K562 (cell line): ENCODE results near the gene CEP135. TPM values are rescaled to one million over a fixed set of nuclear protein-coding genes. Genes with fewer than 3 reads are reported as not detected.

Experiments
- ATAC-seq: fragments of 200-7000 bp; cut with Tn5 transposase; 3 replicates; pipeline ENCODE4 v1.9.1; 2020; ENCODE audit warnings: moderate library complexity
- BruUV-seq: library from RNA; stranded (reverse); fragments of 400-500 nt; replicated peaks from 2 replicates; lab custom pipeline; 2021; lab: Mats Ljungman, UMichigan
- CTCF ChIA-PET: fragments of 300-600 bp; formaldehyde crosslinking; extraction: SDS; loops from one replicate; lab custom pipeline; 2021; ENCODE audit warnings: low intra/inter-chr PET ratio; lab: Yijun Ruan, JAX
- POLR2A ChIA-PET: fragments of 300-600, 350-650 bp; sonication (Branson Sonifier 250); formaldehyde crosslinking; extraction: SDS; loops from one replicate; lab custom pipeline; 2021; ENCODE audit warnings: antibody characterized with exemption, inconsistent platforms; lab: Yijun Ruan, JAX
- DNase-seq, 4 experiments: peaks; one replicate each; pipeline versions ENCODE4 v3.0.0 to v3.0.0-alpha.2; 2011 to 2018; ENCODE audit warnings: low spot score in 3 of 4, mixed read lengths in 3 of 4; ENCODE audit errors: extremely low read depth in 1 of 4
- FAIRE-seq: peaks from 2 replicates; lab custom pipeline; 2011; peaks lifted over from hg19 to GRCh38; lab: Jason Lieb, UNC
- H2AFZ ChIP-seq: 2 replicates; pipeline ENCODE4 v1.6.0; 2011; ENCODE audit warnings: low read depth, low read length, control low read depth, inconsistent platforms
- H3K27ac ChIP-seq: fragments of 200-600 bp; 3 replicates; pipeline ENCODE4 v1.8.0; 2011; ENCODE audit warnings: low read depth, mild to moderate bottlenecking, control low read depth, inconsistent platforms, low read length, moderate library complexity, mixed read lengths; ENCODE audit errors: extremely low read depth
- H3K27me3 ChIP-seq, 2 experiments: fragments of 300-600 bp in 1 of 2; 2 replicates in 1 of 2; 3 replicates in 1 of 2; pipeline versions ENCODE4 v1.6.0 to v1.8.0; 2011; ENCODE audit warnings: inconsistent platforms in 2 of 2, low read length in 2 of 2, mild to moderate bottlenecking in 1 of 2, mixed read lengths in 1 of 2, moderate library complexity in 1 of 2; ENCODE audit not compliant: control insufficient read depth in 2 of 2, insufficient read depth in 2 of 2
- H3K36me3 ChIP-seq: fragments of 300-600 bp; 3 replicates; pipeline ENCODE4 v1.8.0; 2011; ENCODE audit warnings: mild to moderate bottlenecking, low read length, inconsistent platforms; ENCODE audit not compliant: control insufficient read depth, insufficient read depth
- H3K4me1 ChIP-seq, 2 experiments: fragments of 200-600 bp in 1 of 2; replicated peaks in 1 of 2; 2 replicates in 1 of 2; 3 replicates in 1 of 2; pipeline versions ENCODE4 v1.5.1 to v1.8.0; 2011; ENCODE audit warnings: inconsistent platforms in 2 of 2, low read length in 2 of 2, mild to moderate bottlenecking in 1 of 2, mixed read lengths in 1 of 2, moderate library complexity in 1 of 2; ENCODE audit not compliant: control insufficient read depth in 2 of 2, insufficient read depth in 2 of 2
- H3K4me2 ChIP-seq: 2 replicates; pipeline ENCODE4 v1.6.1; 2011; ENCODE audit warnings: low read length, control low read depth, inconsistent platforms, mixed read lengths; ENCODE audit not compliant: insufficient read depth
- H3K4me3 ChIP-seq: fragments of 200-600 bp; sonication (generic), shearing (Covaris generic); 2 replicates; pipeline ENCODE4 v1.5.1; 2016; ENCODE audit warnings: control low read depth, inconsistent platforms
- H3K79me2 ChIP-seq: fragments of 200-600 bp; 3 replicates; pipeline ENCODE4 v1.8.0; 2011; ENCODE audit warnings: low read length, inconsistent platforms; ENCODE audit not compliant: control insufficient read depth, insufficient read depth
- H3K9ac ChIP-seq, 2 experiments: 2 replicates each; pipeline versions ENCODE4 v1.6.0 to v1.6.1; 2011; ENCODE audit warnings: low read depth in 2 of 2, low read length in 2 of 2, control low read depth in 1 of 2, inconsistent platforms in 1 of 2, mild to moderate bottlenecking in 1 of 2, mixed read lengths in 1 of 2; ENCODE audit not compliant: insufficient read depth in 1 of 2
- H3K9me1 ChIP-seq: one replicate; pipeline ENCODE4 v1.6.0; 2011; ENCODE audit warnings: inconsistent platforms, mild to moderate bottlenecking, low read length, moderate library complexity; ENCODE audit not compliant: control insufficient read depth, insufficient read depth
- H3K9me3 ChIP-seq: replicated peaks from 2 replicates; pipeline ENCODE4 v1.5.1; 2011; ENCODE audit warnings: low read depth, low read length, inconsistent platforms; ENCODE audit not compliant: control insufficient read depth, insufficient read depth
- H4K20me1 ChIP-seq: replicated peaks from 2 replicates; pipeline ENCODE4 v1.6.1; 2011; ENCODE audit warnings: low read length, inconsistent platforms, mixed read lengths; ENCODE audit not compliant: control insufficient read depth, insufficient read depth
- ADNP ChIP-seq: fragments of 200-800 bp; sonication (Bioruptor generic); IDR thresholded peaks from 2 replicates; pipeline ENCODE4 v1.6.1; 2016; ENCODE audit warnings: missing genetic modification characterization, missing compliant biosample characterization
- BCOR ChIP-seq: fragments of 450-650 bp; IDR thresholded peaks from 2 replicates; pipeline ENCODE4 v1.6.1; 2016
- KDM1A ChIP-seq, 2 experiments: fragments of 450-650 bp; IDR thresholded peaks; 2 replicates each; pipeline ENCODE4 v1.6.1; 2016; ENCODE audit warnings: mild to moderate bottlenecking in 2 of 2
- POLR2A ChIP-seq: fragments of 450-650 bp; conservative IDR thresholded peaks from 2 replicates; pipeline ENCODE4 v1.6.1; 2016
- RBM25 ChIP-seq: fragments of 200-400 bp; formaldehyde crosslinking; IDR thresholded peaks from 2 replicates; pipeline ENCODE4 v1.6.1; 2018; ENCODE audit warnings: low read length, low read depth, moderate library complexity; ENCODE audit not compliant: severe bottlenecking
- RCOR1 ChIP-seq, 2 experiments: IDR thresholded peaks; 2 replicates each; pipeline ENCODE4 v1.6.1; 2012; ENCODE audit warnings: low read depth in 2 of 2, low read length in 2 of 2, borderline replicate concordance in 1 of 2, improper control_type of control experiment in 1 of 2
- SMARCA5 ChIP-seq: fragments of 450-650 bp; IDR thresholded peaks from 2 replicates; pipeline ENCODE4 v1.6.1; 2016
- ZFP36 ChIP-seq: fragments of 150-350 bp; IDR thresholded peaks from 2 replicates; pipeline ENCODE4 v1.6.1; 2018; ENCODE audit warnings: low read length, low read depth; ENCODE audit not compliant: partially characterized antibody
- ZNF197 ChIP-seq: fragments of 200-800 bp; sonication (Bioruptor generic); IDR thresholded peaks from 2 replicates; pipeline ENCODE4 v1.6.1; 2016; ENCODE audit warnings: low read depth, missing genetic modification characterization, missing compliant biosample characterization
- WGBS: fragments of 100-300 bp; shearing (Covaris generic); methylation state at CpG from one replicate; pipeline ENCODE4 v1.1.6; 2016; ENCODE audit warnings: low coverage, mixed read lengths; ENCODE audit not compliant: insufficient coverage; ENCODE audit errors: missing lambda C conversion rate; 5-methylcytosine and 5-hydroxymethylcytosine counted together
- in situ Hi-C: fragments of 300-500 bp; cut with MboI; formaldehyde crosslinking; loops from 4 replicates; pipeline ENCODE4 v1.15.0; 2018; ENCODE audit warnings: inconsistent platforms, mixed read lengths
- intact Hi-C: fragments of 100-400 bp; cut with micrococcal nuclease; formaldehyde crosslinking; loops from 2 replicates; pipeline ENCODE4 v1.14.2; 2022
- polyA plus RNA-seq, 8 experiments: library from polyadenylated mRNA; depleted of rRNA in 4 of 8; stranded (reverse) in 5 of 8; unstranded in 3 of 8; fragments of >200 nt; fragmentation: Nextera tagmentation in 2 of 8; fragmentation: Illumina TruSeq in 1 of 8; extraction: Ambion mirVana in 2 of 8; extraction: Trizol in 1 of 8; gene quantifications; 2 replicates each; pipeline versions ENCODE4 v1.2.1 to v1.2.3, GENCODE V29; 2011 to 2014; ENCODE audit warnings: inconsistent platforms in 1 of 8, missing spikeins in 1 of 8
- total RNA-seq, 7 experiments: library from RNA; depleted of rRNA in 6 of 7; stranded (reverse); fragments of >200 nt in 6 of 7; fragmentation: Illumina TruSeq in 2 of 7; extraction: Trizol in 2 of 7; gene quantifications; 2 replicates each; pipeline versions ENCODE4 v1.2.1 to v1.2.3, GENCODE V29; 2011 to 2021; ENCODE audit warnings: low replicate concordance in 1 of 7

Gene CEP135
- total and polyA plus RNA-seq, 9 of the 15 experiments (the other 6 are each of a cell fraction or from before 2014, with no cell fraction given), result 3.1 to 18.9 (median 15.3) TPM

DNA sequence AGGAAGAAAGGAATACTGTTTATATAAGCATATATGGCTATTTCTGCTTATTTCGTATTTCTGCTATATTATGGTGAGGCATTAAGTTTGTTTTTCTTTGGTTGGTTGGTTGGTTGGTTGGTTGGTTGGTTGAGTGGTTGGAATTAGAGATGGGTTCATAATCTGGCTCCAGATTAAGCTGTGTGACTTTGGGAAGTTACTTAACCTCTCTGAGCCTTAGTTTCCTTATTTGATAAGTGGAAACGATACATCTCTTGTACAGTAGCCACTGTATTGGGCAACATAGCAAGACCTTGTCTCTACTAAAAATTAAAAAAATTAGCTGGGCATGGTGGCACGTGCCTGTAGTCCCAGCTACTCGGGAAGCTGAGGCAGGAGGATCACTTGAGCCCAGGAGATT is 46.1 kb upstream of the CEP135 start:
- in situ Hi-C loops, result no loop called here
- no peak overlapping the region for H3K27ac ChIP-seq
- no peaks in the 10 kb centered on the region for H3K79me2 ChIP-seq
- H2AFZ ChIP-seq, result no peak overlapping the region
- H3K9me3 ChIP-seq, result no peaks in the 10 kb centered on the region
- H3K9me1 ChIP-seq, result no peaks in the 10 kb centered on the region
- H3K27me3 ChIP-seq, result no peaks in the 10 kb centered on the region
- BruUV-seq, result no TSS peak
- no peak overlapping the region for H3K4me3 ChIP-seq
- ChIA-PET CTCF (no interaction called here), POLR2A (no interaction called here)
- intact Hi-C loops, result no loop called here
- 75% methylated on average over 4 of the region's 4 CpGs for WGBS
- H3K9ac ChIP-seq, result no peak overlapping the region
- no peak for FAIRE-seq
- no peak for ATAC-seq
- no peak for DNase-seq
- H3K4me2 ChIP-seq, result no peak overlapping the region
- H3K36me3 ChIP-seq, result peaks cover 37% of the 10 kb centered on the region; the same call in 2 of the 3 replicates
- TF ChIP-seq ZFP36 (peak; percentile 69), SMARCA5 (0 out of 2 replicates have a peak, but pooled peaks have one; percentile 59), ZNF197 (no peak), KDM1A (IDR thresholded peaks at IDR 0.05) (peak in 1 of 2 experiments; percentile 23; a peak in 1 of 4 replicates), ADNP (0 out of 2 replicates have a peak, but pooled peaks have one; percentile 30), RBM25 (peak; percentile 52), BCOR (peak; percentile 64; the same call in 1 of the 2 replicates), POLR2A (no peak), RCOR1 (IDR thresholded peaks at IDR 0.05; ENCODE audit: borderline replicate concordance in 1 of 2, low read depth in 2 of 2, low read length in 2 of 2) (no peak)
- no peaks in the 10 kb centered on the region for H3K4me1 ChIP-seq
- H4K20me1 ChIP-seq, result no peaks in the 10 kb centered on the region
